ENCODE results near the gene TREX2.

The TREX2 gene

DNA sequence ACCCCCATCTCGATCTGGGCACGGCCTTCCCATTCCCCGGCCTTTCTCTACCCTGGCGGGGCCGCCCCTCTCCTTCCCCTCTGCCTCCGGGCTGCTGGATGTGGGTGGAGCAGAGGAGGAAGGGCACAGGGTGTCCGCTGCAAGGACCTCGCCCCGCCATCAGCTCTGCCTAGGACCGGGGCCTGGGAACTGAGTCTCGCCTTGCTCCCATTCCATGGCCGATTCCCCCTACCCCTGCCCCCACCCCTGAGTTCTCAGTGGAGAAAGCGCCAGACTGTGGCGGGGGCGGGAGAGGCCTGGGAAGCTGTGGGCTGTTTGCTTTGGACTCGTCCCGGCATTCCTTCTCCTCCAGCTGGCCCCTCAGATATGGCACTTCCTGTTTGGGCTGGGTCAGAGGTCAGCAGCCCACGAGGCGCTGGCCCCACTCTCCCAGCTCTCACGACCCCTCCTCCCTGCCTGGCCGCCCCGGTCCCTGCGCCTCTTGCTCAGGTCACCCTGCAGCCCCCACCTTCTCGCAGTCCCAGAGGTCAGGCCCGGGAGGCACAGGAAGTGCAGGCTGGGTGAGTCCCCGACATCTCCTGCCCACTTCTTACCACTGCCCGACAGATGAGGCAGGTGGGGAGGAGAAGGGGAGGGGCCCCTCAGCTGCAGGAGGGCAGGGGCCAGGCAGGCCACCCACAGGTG is 42.5 kb upstream of the TREX2 start:
- Histone ChIP-seq H3K9me3 (ENCODE audit: severe bottlenecking) (no peaks in the 10 kb centered on the region), H3K4me1 (ENCODE audit: insufficient read depth, poor library complexity, severe bottlenecking) (no peaks in the 10 kb centered on the region), H3K27ac (ENCODE audit: poor library complexity, severe bottlenecking) (no peak overlapping the region), H3K36me3 (ENCODE audit: low read depth) (no peaks in the 10 kb centered on the region), H3K27me3 (ENCODE audit: insufficient read depth, poor library complexity, severe bottlenecking) (no peaks in the 10 kb centered on the region), H3K4me3 (ENCODE audit: severe bottlenecking) (no peak overlapping the region)
- TF ChIP-seq, protein P1, sequence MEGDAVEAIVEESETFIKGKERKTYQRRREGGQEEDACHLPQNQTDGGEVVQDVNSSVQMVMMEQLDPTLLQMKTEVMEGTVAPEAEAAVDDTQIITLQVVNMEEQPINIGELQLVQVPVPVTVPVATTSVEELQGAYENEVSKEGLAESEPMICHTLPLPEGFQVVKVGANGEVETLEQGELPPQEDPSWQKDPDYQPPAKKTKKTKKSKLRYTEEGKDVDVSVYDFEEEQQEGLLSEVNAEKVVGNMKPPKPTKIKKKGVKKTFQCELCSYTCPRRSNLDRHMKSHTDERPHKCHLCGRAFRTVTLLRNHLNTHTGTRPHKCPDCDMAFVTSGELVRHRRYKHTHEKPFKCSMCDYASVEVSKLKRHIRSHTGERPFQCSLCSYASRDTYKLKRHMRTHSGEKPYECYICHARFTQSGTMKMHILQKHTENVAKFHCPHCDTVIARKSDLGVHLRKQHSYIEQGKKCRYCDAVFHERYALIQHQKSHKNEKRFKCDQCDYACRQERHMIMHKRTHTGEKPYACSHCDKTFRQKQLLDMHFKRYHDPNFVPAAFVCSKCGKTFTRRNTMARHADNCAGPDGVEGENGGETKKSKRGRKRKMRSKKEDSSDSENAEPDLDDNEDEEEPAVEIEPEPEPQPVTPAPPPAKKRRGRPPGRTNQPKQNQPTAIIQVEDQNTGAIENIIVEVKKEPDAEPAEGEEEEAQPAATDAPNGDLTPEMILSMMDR (IDR thresholded peaks at IDR 0.05; ENCODE audit: poor library complexity, severe bottlenecking) = no peak
- no peak for DNase-seq (ENCODE audit: low spot score)
- ATAC-seq (ENCODE audit: low read depth) = no peak

DNA sequence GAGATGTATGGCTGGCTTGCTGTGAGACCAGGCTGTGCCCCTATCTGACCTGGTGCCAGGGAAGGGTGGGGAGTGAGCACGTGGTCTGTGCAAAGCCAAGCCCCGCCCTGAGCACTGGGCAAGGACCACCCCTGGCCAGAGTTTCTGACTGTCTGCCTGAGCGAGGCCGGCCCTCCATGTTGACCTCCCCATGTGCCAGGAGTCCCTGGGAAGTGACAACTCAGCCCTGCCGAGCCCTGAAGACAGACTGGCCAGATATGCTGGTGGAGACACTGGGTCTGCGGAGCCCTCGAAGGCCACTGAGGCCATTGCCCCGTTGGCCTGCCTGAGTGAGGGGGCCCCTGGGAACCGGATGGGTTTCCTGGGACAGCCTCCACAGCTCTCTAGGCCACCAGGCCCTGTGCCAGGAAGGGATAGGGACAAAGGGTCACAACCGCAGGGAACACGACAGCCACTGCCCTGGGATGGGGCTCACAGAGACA is 41.8 kb upstream of the TREX2 start:
- Histone ChIP-seq H3K9me3 (ENCODE audit: severe bottlenecking) (no peaks in the 10 kb centered on the region), H3K27ac (ENCODE audit: poor library complexity, severe bottlenecking) (no peak overlapping the region), H3K27me3 (ENCODE audit: insufficient read depth, poor library complexity, severe bottlenecking) (no peaks in the 10 kb centered on the region), H3K4me1 (ENCODE audit: insufficient read depth, poor library complexity, severe bottlenecking) (no peaks in the 10 kb centered on the region), H3K4me3 (ENCODE audit: severe bottlenecking) (no peak overlapping the region), H3K36me3 (ENCODE audit: low read depth) (no peaks in the 10 kb centered on the region)
- TF ChIP-seq, protein P1 (IDR thresholded peaks at IDR 0.05; ENCODE audit: poor library complexity, severe bottlenecking) = no peak
- ATAC-seq (ENCODE audit: low read depth) (no peak), DNase-seq (ENCODE audit: low spot score) (no peak)

DNA sequence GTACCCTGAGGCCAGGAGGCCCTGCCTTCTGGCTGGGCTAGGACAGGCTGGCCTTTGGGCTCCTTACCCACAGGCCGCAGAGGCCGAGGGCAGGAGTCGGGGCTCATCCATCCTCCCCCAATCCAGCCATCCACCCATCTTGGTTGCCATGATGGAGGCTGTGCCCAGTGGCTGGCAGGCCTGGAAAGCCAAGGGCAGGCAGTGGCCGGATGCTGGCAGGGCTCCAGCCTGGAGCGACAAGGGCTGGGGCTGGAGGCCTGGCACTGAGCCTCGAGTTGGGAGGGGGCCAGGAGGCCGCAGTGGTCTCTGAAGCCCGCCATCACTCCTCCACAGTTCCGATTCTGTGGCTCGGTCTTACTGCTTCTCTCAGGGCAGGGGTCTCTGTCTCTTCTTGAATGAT is 40.3 kb upstream of the TREX2 start:
- no peak for ATAC-seq (ENCODE audit: low read depth)

DNA sequence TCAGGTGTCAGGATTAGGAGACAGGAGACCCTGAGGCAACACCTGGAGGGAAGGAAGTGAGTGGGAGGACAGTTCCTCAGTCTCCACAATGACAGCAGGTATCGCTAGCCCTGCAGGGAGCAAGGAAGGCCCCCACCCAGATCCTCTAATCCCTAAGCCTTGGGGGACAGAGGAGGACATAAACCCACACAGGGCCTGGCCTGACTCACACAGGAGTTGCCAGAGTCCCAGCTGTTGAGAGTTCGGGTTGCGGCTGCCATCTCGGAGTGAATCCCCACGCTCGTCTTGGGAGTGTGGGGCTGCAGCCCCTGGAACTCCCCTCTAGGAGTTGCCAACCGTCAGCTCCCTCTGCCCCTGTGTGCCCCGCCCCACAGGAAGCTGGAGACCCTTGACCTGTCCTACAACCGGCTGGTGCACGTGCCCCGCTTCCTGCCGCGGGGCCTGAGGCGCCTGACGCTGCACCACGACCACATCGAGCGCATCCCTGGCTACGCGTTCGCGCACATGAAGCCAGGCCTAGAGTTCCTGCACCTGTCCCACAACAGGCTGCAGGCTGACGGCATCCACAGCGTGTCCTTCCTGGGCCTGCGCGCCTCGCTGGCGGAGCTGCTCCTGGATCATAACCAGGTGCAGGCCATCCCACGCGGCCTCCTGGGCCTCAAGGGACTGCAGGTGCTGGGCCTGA is 39.7 kb upstream of the TREX2 start:
- Histone ChIP-seq H3K36me3 (ENCODE audit: low read depth) (no peaks in the 10 kb centered on the region), H3K4me1 (ENCODE audit: insufficient read depth, poor library complexity, severe bottlenecking) (no peaks in the 10 kb centered on the region), H3K9me3 (ENCODE audit: severe bottlenecking) (no peaks in the 10 kb centered on the region), H3K27ac (ENCODE audit: poor library complexity, severe bottlenecking) (no peak overlapping the region), H3K4me3 (ENCODE audit: severe bottlenecking) (no peak overlapping the region), H3K27me3 (ENCODE audit: insufficient read depth, poor library complexity, severe bottlenecking) (no peaks in the 10 kb centered on the region)
- TF ChIP-seq, protein P1 (IDR thresholded peaks at IDR 0.05; ENCODE audit: poor library complexity, severe bottlenecking) = no peak
- ATAC-seq (ENCODE audit: low read depth) = no peak
- no peak for DNase-seq (ENCODE audit: low spot score)

More for the DNA sequence above, 40.3 kb upstream of the TREX2 start:
- TF ChIP-seq, protein P1 (IDR thresholded peaks at IDR 0.05; ENCODE audit: poor library complexity, severe bottlenecking) = no peak
- H3K4me3 ChIP-seq (ENCODE audit: severe bottlenecking) = no peak overlapping the region
- DNase-seq (ENCODE audit: low spot score) = no peak
- H3K4me1 ChIP-seq (ENCODE audit: insufficient read depth, poor library complexity, severe bottlenecking) = no peaks in the 10 kb centered on the region
- H3K27me3 ChIP-seq (ENCODE audit: insufficient read depth, poor library complexity, severe bottlenecking) = no peaks in the 10 kb centered on the region
- H3K36me3 ChIP-seq (ENCODE audit: low read depth) = no peaks in the 10 kb centered on the region
- H3K9me3 ChIP-seq (ENCODE audit: severe bottlenecking) = no peaks in the 10 kb centered on the region
- H3K27ac ChIP-seq (ENCODE audit: poor library complexity, severe bottlenecking) = no peak overlapping the region

Measured in RWPE2 (cell line).